Measurements from ENCODE around the gene LEO1. TPM values are rescaled to one million over a fixed set of nuclear protein-coding genes. Genes with fewer than 3 reads are reported as not detected.

Gene LEO1
- 42.1 TPM for polyA plus RNA-seq (2012; ENCODE audit: insufficient read depth, insufficient read length, low read depth)

DNA sequence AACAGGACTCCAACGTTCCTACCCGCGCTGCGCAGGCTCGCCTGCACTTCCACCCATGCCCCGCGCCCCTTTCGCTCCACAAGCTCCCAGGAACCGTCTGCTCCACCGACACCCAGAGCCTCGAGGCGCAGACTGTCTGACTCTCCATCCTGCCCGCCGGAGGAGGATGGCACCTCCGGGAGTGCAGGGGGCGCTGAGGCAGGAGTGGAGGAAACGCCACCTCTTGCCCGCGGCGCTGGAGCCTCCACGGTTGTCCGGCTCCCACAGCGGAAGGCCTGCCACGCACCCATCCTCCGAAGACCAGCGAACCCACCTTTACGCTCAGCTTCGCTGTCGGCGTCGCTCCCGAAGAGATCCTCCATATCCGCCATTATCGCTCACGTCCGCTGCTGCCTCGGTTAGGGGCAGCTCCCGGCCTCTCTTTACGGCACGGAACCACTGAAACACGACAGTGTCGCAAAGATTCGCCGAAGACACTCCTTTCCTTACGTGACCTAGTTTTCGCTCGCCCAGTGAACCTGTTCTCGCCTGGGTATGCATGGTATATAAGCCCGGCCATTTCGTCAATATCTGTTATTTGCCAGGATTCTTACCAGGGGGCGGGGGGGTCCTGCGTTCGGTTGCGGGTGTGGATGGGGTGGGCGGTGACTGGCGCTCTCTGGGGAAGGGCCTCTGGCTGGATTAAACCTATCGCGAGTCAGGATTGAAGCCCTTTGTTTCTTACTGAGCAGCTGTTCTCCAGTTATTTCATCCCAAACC, at the start of gene LEO1:
LEO1 (minus strand) TSS at position 404 of the 759 bp plus-strand sequence; CDS start at position 371, 33 bp downstream.
- Histone ChIP-seq H3K9me3 (peaks cover 4% of the 10 kb centered on the region; the same call in 1 of the 2 replicates), H3K4me1 (no peaks in the 10 kb centered on the region), H3K4me3 (ENCODE audit: low read depth, low read length) (peak within 1 kb of the TSS; percentile 96), H3K36me3 (no peaks in the 10 kb centered on the region; the same call in 1 of the 2 replicates), H3K27me3 (no peaks in the 10 kb centered on the region)
- TF ChIP-seq, protein P1, sequence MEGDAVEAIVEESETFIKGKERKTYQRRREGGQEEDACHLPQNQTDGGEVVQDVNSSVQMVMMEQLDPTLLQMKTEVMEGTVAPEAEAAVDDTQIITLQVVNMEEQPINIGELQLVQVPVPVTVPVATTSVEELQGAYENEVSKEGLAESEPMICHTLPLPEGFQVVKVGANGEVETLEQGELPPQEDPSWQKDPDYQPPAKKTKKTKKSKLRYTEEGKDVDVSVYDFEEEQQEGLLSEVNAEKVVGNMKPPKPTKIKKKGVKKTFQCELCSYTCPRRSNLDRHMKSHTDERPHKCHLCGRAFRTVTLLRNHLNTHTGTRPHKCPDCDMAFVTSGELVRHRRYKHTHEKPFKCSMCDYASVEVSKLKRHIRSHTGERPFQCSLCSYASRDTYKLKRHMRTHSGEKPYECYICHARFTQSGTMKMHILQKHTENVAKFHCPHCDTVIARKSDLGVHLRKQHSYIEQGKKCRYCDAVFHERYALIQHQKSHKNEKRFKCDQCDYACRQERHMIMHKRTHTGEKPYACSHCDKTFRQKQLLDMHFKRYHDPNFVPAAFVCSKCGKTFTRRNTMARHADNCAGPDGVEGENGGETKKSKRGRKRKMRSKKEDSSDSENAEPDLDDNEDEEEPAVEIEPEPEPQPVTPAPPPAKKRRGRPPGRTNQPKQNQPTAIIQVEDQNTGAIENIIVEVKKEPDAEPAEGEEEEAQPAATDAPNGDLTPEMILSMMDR (IDR thresholded peaks at IDR 0.05; ENCODE audit: low read depth, low read length) = peak; percentile 48
- peak; percentile 92 for DNase-seq

DNA sequence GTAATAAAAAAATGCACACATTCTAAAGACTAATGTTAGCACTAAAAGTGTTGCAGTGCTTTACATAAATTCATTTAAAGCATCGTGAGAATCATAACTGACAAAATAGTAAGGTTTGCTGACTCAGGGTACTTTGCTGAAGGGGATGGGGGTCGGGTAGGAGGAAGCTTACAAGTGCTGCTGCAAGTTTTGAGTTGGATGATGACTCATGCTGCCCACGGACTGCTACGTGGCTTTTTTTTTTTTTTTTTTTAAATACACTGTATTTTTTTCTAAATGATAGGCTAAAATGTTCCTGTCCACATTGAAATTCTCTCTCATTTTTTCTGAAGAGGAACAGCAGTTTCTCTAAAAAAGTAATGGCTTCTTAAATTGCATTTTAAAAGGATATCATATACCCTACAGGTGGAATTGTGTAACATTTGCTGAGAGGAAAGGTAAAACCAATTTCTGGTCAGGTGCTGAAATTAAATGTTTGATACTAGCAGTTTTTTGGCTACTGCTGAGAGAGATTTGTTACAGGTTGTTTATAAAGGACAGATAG, 49.6 kb upstream of the LEO1 start:
- Histone ChIP-seq H3K27me3 (no peaks in the 10 kb centered on the region), H3K4me1 (no peaks in the 10 kb centered on the region), H3K9me3 (no peaks in the 10 kb centered on the region), H3K4me3 (ENCODE audit: low read depth, low read length) (peak overlapping the region; percentile 99), H3K36me3 (no peaks in the 10 kb centered on the region; the same call in 1 of the 2 replicates)
- TF ChIP-seq, protein P1 (IDR thresholded peaks at IDR 0.05; ENCODE audit: low read depth, low read length) = no peak
- peak; percentile 47 for DNase-seq

DNA sequence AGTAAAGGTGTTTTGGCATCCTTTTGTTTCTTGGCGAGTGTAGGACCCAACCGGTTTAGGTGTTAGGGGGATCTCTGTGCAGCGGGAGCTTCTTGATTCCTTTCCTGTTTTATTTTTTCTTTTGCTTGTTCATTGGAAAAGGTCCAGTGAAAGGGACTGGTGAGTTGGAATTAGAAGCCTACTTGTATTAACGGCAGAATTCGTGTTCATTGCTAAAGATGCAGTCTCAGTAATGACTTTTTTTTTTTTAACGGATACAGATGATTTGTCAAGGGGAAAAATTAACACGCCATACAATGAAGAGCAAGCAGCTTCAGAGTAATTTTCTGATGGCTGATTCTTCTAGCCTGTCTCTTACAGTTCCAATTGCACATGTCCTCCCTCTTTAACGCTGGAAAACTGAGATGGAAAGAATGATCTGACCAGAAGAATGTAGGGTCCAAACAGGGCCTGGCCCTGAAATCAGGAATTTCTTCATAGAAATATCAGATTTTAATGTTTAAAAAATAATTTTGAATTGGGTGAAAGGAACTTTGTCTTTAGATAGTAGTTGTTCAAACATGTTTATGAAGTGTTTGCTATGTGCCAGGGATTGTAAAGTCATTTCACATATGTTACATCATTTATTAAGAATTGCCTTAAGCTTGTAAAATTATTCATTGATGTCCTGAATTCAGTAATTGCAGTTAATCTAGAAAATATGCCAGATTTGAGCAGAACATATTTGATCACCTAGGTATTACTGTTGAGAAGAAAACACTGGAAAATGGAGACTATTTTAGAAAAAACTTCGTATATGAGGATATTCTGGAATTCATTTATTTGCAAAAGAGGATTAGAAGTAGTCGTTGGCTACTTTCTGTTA, 48.9 kb upstream of the LEO1 start:
- Histone ChIP-seq H3K36me3 (no peaks in the 10 kb centered on the region; the same call in 1 of the 2 replicates), H3K27me3 (no peaks in the 10 kb centered on the region), H3K4me3 (ENCODE audit: low read depth, low read length) (peak overlapping the region; percentile 99), H3K9me3 (no peaks in the 10 kb centered on the region), H3K4me1 (no peaks in the 10 kb centered on the region)
- TF ChIP-seq, protein P1 (IDR thresholded peaks at IDR 0.05; ENCODE audit: low read depth, low read length) = no peak
- no peak for DNase-seq

DNA sequence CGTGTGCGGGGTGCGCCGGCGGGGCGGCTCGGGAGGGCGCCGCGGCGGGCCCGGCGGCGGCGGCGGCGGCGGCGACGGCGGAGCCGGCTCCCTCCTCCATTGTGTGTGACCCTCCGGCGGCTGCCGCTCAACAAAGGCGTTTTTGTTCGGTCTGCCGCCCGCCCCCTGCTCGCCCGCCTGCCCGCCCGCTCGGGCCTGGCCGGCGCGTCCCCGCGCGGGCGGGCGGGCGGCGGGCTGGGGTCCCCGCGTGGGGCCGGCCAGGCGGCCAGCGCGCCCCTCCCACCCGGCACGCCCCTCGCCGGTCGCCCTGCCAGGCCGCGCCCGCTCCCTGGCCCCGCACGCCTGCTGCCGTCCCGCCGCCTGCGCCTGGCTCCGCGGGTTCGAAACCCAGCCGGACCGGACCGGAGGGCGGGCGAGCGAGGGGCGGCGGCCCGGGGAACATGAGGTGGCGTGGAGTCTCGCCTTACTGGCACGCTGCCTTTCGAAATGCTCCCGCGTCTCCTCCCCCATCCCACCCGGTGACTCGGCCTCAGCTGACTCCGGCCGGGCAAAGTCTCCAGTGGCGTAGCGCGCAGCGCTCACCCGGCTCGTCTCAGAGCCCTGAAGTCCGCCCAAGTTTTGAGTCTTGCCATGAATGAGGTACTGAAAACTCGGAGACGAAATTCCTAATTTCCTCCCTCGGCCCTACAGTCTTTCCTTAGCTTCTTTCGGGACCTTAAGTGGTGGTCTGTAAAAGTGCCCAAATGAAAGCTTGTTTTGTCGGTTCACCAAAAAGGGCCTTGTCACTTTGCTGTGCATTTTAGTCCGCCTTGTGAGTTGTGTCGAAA, 48.0 kb upstream of the LEO1 start:
- no peaks in the 10 kb centered on the region for H3K4me1 ChIP-seq
- no peaks in the 10 kb centered on the region for H3K9me3 ChIP-seq
- TF ChIP-seq, protein P1 (IDR thresholded peaks at IDR 0.05; ENCODE audit: low read depth, low read length) = no peak
- H3K27me3 ChIP-seq = no peaks in the 10 kb centered on the region
- H3K36me3 ChIP-seq = no peaks in the 10 kb centered on the region; the same call in 1 of the 2 replicates
- H3K4me3 ChIP-seq (ENCODE audit: low read depth, low read length) = peak overlapping the region; percentile 99
- DNase-seq = peak; percentile 82

DNA sequence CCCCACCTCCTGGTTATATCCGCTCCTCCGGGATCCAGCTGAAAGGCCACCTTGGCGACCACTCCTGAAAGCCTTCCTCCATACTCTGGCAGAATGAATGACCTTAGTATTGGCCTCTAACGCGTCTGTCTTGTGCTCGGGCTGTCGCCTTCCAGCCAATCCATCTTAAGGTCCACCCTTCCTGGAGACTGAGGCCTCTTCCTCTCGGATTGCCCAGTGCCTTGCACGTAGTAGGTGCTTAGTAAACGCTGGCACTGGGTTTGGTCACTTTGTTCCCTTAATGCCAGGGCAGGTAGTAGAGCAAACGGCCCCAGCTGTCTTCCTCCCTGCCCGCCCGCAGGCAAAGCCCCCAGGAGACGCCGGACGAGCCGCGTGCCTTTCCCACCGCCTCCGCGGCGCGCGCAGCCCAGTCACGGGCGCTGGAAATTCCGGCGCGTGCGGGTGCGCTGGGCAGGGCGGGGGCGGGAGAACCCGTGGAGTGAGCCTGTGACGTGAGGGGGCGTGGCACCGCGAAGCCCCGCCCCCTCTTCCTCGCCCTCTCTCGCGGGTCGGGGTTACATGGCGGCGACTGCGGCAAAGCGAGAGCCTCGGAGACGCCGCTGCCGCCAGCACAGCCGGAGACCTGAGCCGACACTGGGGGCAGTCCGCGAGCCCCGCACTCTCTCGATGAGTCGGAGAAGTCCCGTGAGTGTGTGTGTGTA, 47.3 kb upstream of the LEO1 start, which contains the start of gene MAPK6:
MAPK6 (plus strand) TSS at position 527 of the 701 bp plus-strand sequence. CDS start 27,242 bp downstream, outside the sequence.
- Histone ChIP-seq H3K4me3 (ENCODE audit: low read depth, low read length) (peak within 1 kb of the TSS; percentile 99), H3K9me3 (no peaks in the 10 kb centered on the region), H3K27me3 (no peaks in the 10 kb centered on the region), H3K4me1 (no peaks in the 10 kb centered on the region), H3K36me3 (no peaks in the 10 kb centered on the region; the same call in 1 of the 2 replicates)
- peak; percentile 95 for DNase-seq
- TF ChIP-seq, protein P1 (IDR thresholded peaks at IDR 0.05; ENCODE audit: low read depth, low read length) = no peak

All from BE2C (cell line).